Neural cell (in vitro differentiated cells): ENCODE measurements around the gene ATG7. TPM values are rescaled to one million over a fixed set of nuclear protein-coding genes. Genes with fewer than 3 reads are reported as not detected.

Experiments
- H2AFZ ChIP-seq: fragments of 200-600, 300-800 bp; sonication (generic), shearing (Covaris generic); 2 replicates; pipeline ENCODE4 v1.6.0; 2014; ENCODE audit warnings: low read depth, mild to moderate bottlenecking, antibody characterized with exemption, low read length, moderate library complexity
- H3F3A ChIP-seq: fragments of 200-600 bp; shearing (Covaris generic); 2 replicates; pipeline ENCODE4 v1.6.1; 2016; ENCODE audit warnings: mild to moderate bottlenecking, moderate library complexity, mixed read lengths, antibody characterized with exemption, low read length; ENCODE audit not compliant: insufficient read depth, poor library complexity, severe bottlenecking
- H3K27ac ChIP-seq: fragments of 200-600, 300-800 bp; sonication (generic), shearing (Covaris generic); 2 replicates; pipeline ENCODE4 v1.5.1; 2014; ENCODE audit warnings: mild to moderate bottlenecking, low read length, moderate library complexity
- H3K27me3 ChIP-seq: fragments of 300-800, 200-600 bp; sonication (generic), shearing (Covaris generic); 2 replicates; pipeline ENCODE4 v1.6.0; 2014; ENCODE audit warnings: mild to moderate bottlenecking, low read depth, low read length, moderate library complexity; ENCODE audit not compliant: insufficient read depth
- H3K36me3 ChIP-seq: fragments of 300-800, 200-600 bp; sonication (generic), shearing (Covaris generic); 2 replicates; pipeline ENCODE4 v1.5.1; 2014; ENCODE audit warnings: mild to moderate bottlenecking, antibody characterized with exemption, low read length, moderate library complexity; ENCODE audit not compliant: insufficient read depth
- H3K4me2 ChIP-seq: fragments of 300-800, 200-600 bp; sonication (generic), shearing (Covaris generic); 2 replicates; pipeline ENCODE4 v1.6.0; 2014; ENCODE audit warnings: mild to moderate bottlenecking, low read length
- H3K4me3 ChIP-seq: fragments of 300-800, 200-600 bp; sonication (generic), shearing (Covaris generic); 2 replicates; pipeline ENCODE4 v1.5.1; 2014; ENCODE audit warnings: mild to moderate bottlenecking, low read length, moderate library complexity
- H3K79me2 ChIP-seq: fragments of 200-600 bp; shearing (Covaris generic); replicated peaks from 2 replicates; pipeline ENCODE4 v1.6.0; 2014; ENCODE audit warnings: mild to moderate bottlenecking, low read length, moderate library complexity; ENCODE audit not compliant: insufficient read depth
- H3K9ac ChIP-seq: fragments of 300-800, 200-600 bp; sonication (generic), shearing (Covaris generic); 2 replicates; pipeline ENCODE4 v1.6.1; 2016; ENCODE audit warnings: mild to moderate bottlenecking, low read length, mixed read lengths
- H3K9me2 ChIP-seq: fragments of 200-600 bp; shearing (Covaris generic); 2 replicates; pipeline ENCODE4 v1.6.1; 2016; ENCODE audit warnings: mild to moderate bottlenecking, low read length, mixed read lengths; ENCODE audit not compliant: insufficient read depth
- H3K9me3 ChIP-seq: fragments of 200-600, 300-800 bp; sonication (generic), shearing (Covaris generic); 2 replicates; pipeline ENCODE4 v1.6.1; 2016; ENCODE audit warnings: mild to moderate bottlenecking, mixed run types, low read length, moderate library complexity, mixed read lengths
- H4K20me1 ChIP-seq: fragments of 200-600 bp; shearing (Covaris generic); 2 replicates; pipeline ENCODE4 v1.6.1; 2016; ENCODE audit warnings: mild to moderate bottlenecking, mixed run types; ENCODE audit not compliant: insufficient read depth
- EP300 ChIP-seq: fragments of 450-650 bp; conservative IDR thresholded peaks from 2 replicates; pipeline ENCODE4 v1.6.1; 2014; ENCODE audit warnings: antibody characterized with exemption, mild to moderate bottlenecking, moderate library complexity; ENCODE audit not compliant: poor library complexity, severe bottlenecking
- EZH2 ChIP-seq: fragments of 200-600, 300-800 bp; shearing (Covaris generic), sonication (generic); IDR thresholded peaks from 2 replicates; pipeline ENCODE4 v1.6.1; 2014; ENCODE audit warnings: antibody characterized with exemption, low read length, borderline replicate concordance, mild to moderate bottlenecking; ENCODE audit not compliant: insufficient read depth, poor library complexity, severe bottlenecking
- MXI1 ChIP-seq: fragments of 450-650 bp; conservative IDR thresholded peaks from 2 replicates; pipeline ENCODE4 v1.6.1; 2014; ENCODE audit warnings: antibody characterized with exemption, mild to moderate bottlenecking; ENCODE audit not compliant: poor library complexity, severe bottlenecking
- POLR2AphosphoS5 ChIP-seq: IDR thresholded peaks from 2 replicates; pipeline ENCODE4 v1.6.1; 2012
- RAD21 ChIP-seq: fragments of 450-650 bp; conservative IDR thresholded peaks from 2 replicates; pipeline ENCODE4 v1.6.1; 2014; ENCODE audit warnings: antibody characterized with exemption, mild to moderate bottlenecking, moderate library complexity
- SMC3 ChIP-seq: fragments of 450-650 bp; conservative IDR thresholded peaks from 2 replicates; pipeline ENCODE4 v1.6.1; 2014; ENCODE audit warnings: antibody characterized with exemption, mild to moderate bottlenecking, moderate library complexity; ENCODE audit not compliant: poor library complexity
- TAF1 ChIP-seq: IDR thresholded peaks from 2 replicates; pipeline ENCODE4 v1.6.1; 2012; ENCODE audit warnings: low read depth
- polyA plus RNA-seq: library from polyadenylated mRNA; depleted of rRNA; stranded (reverse); fragments of >200 nt; gene quantifications from 2 replicates; pipeline ENCODE4 v1.2.3, GENCODE V29; 2014
- TF ChIP-seq, protein P1 (sequence below): IDR thresholded peaks from 2 replicates; pipeline ENCODE4 v1.6.1; 2012; ENCODE audit warnings: borderline replicate concordance
- TF ChIP-seq, protein P2 (sequence below): fragments of 450-650 bp; IDR thresholded peaks from 2 replicates; pipeline ENCODE4 v1.5.1; 2014; ENCODE audit warnings: antibody characterized with exemption, mild to moderate bottlenecking, moderate library complexity; ENCODE audit not compliant: poor library complexity, severe bottlenecking

The ATG7 gene
- polyA plus RNA-seq, 1 donor from 2014 or later = 28.8 TPM

DNA sequence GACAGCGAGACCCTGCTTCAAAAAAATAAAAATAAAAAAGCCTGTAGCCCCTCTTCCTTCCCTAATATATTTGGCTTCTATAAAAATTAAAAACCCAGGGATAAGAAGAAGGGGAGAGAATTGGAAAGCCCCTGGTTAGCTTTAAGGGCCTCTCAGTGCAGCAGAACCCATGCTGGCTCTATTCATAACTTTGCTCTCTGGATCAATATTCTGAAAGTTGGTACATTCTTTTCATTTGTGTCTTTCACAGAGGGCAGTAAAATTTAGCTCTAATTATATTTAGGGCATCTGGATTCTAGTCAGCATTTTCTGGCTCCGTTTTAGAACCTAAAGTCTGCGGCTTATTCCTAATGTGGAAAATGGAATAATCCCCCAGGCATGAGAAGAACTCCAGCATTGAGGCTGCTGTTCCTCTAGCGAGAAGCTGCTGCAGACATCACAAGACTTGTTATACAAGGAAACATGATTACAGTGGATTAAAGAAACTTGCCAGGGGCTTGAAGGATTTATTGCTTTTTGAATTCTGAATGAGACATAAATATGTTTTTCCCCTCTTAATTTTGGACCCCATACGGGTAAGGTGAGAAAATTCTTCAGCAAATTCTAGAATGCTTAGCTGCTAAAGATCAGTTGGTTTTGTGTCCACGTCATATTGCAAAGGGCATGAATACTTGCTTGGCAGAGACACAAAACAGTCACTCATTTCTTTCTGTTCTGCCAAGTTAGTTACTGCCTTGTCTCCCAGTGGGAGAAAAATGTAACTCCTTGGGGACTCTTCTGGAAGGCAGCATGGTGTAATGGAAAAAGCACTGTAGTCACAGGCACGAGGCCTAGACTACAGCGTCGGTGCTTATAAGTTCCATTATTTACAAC is 193.8 kb downstream of the ATG7 start:
- H3K27me3 ChIP-seq = no peaks in the 10 kb centered on the region
- H2AFZ ChIP-seq = no peak overlapping the region
- H3K79me2 ChIP-seq = no peaks in the 10 kb centered on the region
- H3K4me2 ChIP-seq = no peak overlapping the region
- H4K20me1 ChIP-seq = no peaks in the 10 kb centered on the region
- no peaks in the 10 kb centered on the region for H3K36me3 ChIP-seq
- H3K4me3 ChIP-seq = no peak overlapping the region
- no peaks in the 10 kb centered on the region for H3K9me2 ChIP-seq
- TF ChIP-seq EZH2 (no peak), EP300 (no peak), RAD21 (no peak), POLR2AphosphoS5 (no peak), SMC3 (no peak), TAF1 (no peak), MXI1 (no peak)
- TF ChIP-seq, protein P1, sequence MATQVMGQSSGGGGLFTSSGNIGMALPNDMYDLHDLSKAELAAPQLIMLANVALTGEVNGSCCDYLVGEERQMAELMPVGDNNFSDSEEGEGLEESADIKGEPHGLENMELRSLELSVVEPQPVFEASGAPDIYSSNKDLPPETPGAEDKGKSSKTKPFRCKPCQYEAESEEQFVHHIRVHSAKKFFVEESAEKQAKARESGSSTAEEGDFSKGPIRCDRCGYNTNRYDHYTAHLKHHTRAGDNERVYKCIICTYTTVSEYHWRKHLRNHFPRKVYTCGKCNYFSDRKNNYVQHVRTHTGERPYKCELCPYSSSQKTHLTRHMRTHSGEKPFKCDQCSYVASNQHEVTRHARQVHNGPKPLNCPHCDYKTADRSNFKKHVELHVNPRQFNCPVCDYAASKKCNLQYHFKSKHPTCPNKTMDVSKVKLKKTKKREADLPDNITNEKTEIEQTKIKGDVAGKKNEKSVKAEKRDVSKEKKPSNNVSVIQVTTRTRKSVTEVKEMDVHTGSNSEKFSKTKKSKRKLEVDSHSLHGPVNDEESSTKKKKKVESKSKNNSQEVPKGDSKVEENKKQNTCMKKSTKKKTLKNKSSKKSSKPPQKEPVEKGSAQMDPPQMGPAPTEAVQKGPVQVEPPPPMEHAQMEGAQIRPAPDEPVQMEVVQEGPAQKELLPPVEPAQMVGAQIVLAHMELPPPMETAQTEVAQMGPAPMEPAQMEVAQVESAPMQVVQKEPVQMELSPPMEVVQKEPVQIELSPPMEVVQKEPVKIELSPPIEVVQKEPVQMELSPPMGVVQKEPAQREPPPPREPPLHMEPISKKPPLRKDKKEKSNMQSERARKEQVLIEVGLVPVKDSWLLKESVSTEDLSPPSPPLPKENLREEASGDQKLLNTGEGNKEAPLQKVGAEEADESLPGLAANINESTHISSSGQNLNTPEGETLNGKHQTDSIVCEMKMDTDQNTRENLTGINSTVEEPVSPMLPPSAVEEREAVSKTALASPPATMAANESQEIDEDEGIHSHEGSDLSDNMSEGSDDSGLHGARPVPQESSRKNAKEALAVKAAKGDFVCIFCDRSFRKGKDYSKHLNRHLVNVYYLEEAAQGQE = no peak
- TF ChIP-seq, protein P2, sequence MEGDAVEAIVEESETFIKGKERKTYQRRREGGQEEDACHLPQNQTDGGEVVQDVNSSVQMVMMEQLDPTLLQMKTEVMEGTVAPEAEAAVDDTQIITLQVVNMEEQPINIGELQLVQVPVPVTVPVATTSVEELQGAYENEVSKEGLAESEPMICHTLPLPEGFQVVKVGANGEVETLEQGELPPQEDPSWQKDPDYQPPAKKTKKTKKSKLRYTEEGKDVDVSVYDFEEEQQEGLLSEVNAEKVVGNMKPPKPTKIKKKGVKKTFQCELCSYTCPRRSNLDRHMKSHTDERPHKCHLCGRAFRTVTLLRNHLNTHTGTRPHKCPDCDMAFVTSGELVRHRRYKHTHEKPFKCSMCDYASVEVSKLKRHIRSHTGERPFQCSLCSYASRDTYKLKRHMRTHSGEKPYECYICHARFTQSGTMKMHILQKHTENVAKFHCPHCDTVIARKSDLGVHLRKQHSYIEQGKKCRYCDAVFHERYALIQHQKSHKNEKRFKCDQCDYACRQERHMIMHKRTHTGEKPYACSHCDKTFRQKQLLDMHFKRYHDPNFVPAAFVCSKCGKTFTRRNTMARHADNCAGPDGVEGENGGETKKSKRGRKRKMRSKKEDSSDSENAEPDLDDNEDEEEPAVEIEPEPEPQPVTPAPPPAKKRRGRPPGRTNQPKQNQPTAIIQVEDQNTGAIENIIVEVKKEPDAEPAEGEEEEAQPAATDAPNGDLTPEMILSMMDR = no peak
- H3K9ac ChIP-seq = no peak overlapping the region
- no peak overlapping the region for H3K27ac ChIP-seq
- H3K9me3 ChIP-seq = no peaks in the 10 kb centered on the region
- H3F3A ChIP-seq = no peaks in the 10 kb centered on the region

DNA sequence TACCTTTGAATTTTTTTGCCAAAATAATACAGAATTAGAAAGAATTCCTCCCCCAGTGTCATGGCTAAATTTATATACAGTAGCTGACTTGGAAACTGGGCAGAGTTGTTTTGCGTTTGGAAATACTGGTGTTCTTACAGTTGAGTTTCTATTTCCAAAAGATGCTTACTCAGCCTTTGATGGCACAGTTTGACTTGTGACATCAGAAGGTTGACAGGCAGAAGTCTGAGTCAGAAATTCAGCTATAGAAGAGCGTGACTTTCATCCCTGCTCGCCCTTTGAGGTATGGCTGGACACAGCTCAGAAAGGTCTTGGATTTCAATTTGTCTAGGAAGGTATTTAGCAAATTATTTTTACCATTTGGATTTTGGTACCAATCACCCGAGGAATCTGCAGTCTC is 195.7 kb downstream of the ATG7 start:
- H2AFZ ChIP-seq = no peak overlapping the region
- no peak overlapping the region for H3K4me3 ChIP-seq
- no peak overlapping the region for H3K27ac ChIP-seq
- no peaks in the 10 kb centered on the region for H3K9me2 ChIP-seq
- TF ChIP-seq EP300 = no peak
- no peak for TF ChIP-seq EZH2
- TF ChIP-seq, protein P2 = no peak
- no peak for TF ChIP-seq MXI1
- TF ChIP-seq POLR2AphosphoS5 = no peak
- no peak for TF ChIP-seq TAF1
- TF ChIP-seq, protein P1 = no peak
- no peak for TF ChIP-seq RAD21
- TF ChIP-seq SMC3 = no peak
- H3K36me3 ChIP-seq = no peaks in the 10 kb centered on the region
- no peaks in the 10 kb centered on the region for H4K20me1 ChIP-seq
- no peaks in the 10 kb centered on the region for H3F3A ChIP-seq
- no peak overlapping the region for H3K9ac ChIP-seq
- H3K27me3 ChIP-seq = no peaks in the 10 kb centered on the region
- H3K79me2 ChIP-seq = no peaks in the 10 kb centered on the region
- H3K4me2 ChIP-seq = no peak overlapping the region
- no peaks in the 10 kb centered on the region for H3K9me3 ChIP-seq
